Hypothalamus (tissue), 51 donors: ENCODE measurements around the gene APH1B.

Experiments
- DNase-seq, 51 donors: peaks; one replicate each; lab custom pipeline; 2025; lab: John Stamatoyannopoulos, UW

Gene APH1B

DNA sequence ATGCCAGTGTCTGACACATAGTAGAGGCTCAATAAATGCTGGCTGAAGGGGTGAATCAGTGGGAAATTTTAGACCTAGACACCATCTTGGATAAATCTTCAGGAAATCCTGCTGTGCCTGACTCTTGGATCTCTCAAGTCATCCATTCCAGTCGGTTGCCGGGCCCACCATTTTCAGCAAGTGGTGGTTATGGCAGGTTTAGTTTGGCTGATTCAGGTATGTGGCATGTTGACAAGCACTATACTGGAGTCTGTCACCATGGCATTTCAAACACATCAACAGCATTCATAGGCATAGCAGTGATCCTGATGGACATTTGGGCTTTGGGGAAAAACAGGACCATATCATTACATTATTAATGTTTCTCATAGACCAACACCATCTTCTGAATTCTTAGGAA is 25.7 kb upstream of the APH1B start:
- no peak for DNase-seq

DNA sequence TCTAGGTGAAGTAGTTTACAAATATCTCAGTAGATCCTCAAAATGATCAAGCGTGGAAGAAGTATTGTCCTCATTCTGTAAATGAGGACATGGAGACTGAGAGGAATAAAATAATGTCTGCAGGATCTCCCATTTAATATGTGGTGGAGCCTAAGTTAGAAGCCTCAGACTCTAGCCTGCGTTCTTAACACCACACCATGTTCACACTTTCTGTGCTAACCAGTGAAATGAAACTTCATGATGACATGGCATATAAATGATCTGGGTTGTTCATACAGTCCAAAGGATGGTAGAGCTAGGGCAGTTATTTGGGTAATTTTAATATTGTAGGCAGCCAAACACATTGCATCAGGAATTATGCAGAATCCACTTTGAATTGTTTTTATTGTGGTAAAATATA is 25.1 kb upstream of the APH1B start:
- DNase-seq = no peak

DNA sequence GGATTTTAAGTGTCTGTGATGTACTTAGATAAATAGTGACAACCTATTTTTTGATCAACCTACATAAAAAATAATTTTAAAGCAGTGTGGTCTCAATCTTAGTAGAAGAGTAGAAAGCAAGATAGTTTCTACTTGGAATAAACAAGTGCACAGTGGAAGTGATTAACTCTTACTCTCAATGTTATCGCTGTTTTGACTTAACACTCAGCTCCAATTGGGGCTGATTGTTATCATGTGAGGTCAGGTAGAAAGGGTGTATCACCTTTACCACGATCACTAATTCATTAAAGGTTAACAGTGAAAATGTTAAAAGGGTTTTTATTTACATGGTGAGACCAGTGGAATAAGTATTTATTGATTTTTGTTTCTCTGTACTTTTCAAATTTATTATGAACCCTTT is 22.4 kb upstream of the APH1B start:
- no peak for DNase-seq

DNA sequence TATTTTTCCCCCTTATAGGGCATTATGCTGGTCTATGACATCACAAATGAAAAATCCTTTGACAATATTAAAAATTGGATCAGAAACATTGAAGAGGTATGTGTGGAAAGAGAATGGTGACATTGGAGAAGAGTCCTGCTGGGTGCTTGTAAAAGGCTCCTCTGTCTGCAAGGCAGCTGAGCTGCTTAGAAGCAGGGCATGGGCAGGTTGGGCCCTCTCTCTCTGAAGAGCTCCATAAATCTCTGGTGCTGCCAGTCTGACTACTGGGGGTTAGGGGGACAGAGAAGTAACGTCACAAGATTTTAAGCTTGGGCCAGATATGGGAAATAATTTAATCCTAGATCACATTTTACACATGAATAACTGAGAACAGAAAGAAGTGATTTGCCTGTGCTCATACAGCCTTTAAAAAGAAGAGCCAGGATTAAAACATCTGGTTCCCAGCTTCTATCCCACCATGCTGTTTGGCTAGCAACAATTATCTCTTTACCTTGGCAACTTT is 21.9 kb upstream of the APH1B start:
- DNase-seq = no peak

DNA sequence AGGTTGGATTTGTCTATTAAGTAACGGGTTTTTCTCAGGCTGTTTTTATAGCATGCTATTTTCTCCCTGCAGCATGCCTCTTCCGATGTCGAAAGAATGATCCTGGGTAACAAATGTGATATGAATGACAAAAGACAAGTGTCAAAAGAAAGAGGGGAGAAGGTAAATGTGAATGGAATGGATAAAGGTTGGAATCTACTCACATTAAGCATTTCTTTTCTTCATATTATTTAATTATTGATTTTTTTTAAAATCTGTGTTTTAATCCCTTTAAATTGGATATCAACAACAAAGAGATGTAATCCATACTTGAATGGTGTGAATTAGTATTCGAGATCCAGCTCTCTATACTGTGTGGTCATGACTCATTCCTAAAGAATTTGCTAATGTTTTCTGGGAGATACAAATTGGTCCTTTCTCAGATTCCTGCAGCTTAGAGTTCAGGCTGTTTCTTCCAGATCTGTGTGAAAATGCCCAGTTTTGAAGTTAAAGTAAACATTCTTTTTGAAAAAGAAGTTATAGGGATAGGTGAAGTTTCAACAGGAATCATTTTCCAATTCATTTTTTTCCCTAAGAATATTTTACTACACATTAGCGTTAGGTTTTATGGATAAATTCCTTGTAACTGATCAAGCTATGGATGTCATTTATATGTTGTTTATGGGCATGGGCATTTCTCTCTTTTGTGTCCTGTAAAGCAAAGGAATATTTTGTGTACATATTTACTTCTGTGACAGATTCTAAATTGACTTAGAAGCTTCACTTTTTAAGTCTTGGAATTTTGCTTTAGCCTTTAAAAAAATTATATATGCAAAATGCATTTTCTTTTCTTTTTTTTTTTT is 20.8 kb upstream of the APH1B start:
- no peak for DNase-seq

DNA sequence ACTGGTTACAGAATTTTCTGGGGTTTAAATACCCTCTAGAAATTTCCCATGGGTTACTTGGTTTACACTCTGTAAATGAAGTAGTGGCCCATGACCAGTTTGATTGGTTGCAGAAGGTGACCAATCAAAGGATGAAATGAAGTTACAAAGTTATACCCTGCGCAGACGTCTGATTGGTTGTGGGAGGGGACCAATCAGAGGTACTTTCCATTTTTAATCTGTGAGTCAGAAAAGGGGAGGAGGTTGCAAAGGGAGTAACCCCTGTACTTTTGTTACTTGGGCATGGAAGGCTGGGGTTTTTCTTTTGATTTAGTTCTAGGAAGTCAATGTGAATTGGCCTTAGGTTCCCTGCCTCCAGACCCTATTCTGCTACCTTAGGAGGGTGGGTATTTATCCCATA is 18.7 kb upstream of the APH1B start:
- no peak for DNase-seq

DNA sequence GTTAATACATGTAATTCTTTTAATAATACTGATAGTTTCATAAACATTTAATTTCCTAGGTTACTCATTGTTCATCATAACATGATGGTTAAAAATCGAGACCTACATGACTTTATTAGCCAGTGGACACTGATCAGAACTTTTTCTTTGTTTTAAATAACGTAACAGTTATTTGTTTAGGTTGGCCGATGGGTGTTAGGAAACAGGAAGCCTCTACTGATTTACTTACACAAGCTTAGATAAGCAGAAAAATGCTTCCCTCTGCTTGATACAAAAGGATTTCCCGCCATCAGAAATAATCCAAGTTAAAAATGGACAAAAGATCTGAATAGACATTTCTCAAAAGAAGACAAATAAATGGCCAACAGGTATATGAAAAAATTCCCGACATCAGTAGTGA is 16.6 kb upstream of the APH1B start:
- DNase-seq = no peak

DNA sequence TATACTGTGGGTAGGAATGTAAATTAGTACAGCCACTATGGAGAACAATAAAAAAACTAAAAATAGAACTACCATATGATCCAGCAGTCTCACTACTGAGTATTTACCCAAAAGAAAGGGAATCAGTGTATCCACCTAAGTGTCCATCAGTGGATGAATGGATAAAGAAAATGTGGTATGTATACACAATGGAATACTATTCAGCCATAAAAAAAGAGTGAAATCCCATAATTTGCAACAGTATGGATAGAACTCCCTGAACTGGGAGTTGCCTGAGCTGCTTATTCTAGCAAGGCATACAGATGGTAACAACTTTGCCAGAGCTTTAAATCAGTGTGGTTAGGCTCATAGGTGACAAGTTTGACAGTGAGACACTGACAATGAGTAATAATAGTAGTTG is 16.1 kb upstream of the APH1B start:
- DNase-seq = no peak

DNA sequence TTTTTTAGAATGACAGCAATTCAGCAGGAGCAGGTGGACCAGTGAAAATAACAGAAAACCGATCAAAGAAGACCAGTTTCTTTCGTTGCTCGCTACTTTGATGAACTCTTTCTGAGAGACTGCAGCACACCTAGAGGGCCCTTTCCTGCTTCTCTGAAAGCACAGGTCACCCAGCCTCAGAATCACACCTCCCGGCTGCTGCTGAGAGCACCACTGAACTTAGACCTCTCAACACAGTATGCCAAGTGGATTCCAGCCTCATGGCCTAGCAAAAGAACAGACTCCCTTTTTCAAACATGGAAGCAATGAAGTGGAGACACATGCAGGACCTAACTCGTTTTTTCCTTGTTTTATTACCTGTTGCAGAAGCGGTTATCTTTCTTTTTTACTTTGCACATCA is 13.9 kb upstream of the APH1B start:
- no peak for DNase-seq

DNA sequence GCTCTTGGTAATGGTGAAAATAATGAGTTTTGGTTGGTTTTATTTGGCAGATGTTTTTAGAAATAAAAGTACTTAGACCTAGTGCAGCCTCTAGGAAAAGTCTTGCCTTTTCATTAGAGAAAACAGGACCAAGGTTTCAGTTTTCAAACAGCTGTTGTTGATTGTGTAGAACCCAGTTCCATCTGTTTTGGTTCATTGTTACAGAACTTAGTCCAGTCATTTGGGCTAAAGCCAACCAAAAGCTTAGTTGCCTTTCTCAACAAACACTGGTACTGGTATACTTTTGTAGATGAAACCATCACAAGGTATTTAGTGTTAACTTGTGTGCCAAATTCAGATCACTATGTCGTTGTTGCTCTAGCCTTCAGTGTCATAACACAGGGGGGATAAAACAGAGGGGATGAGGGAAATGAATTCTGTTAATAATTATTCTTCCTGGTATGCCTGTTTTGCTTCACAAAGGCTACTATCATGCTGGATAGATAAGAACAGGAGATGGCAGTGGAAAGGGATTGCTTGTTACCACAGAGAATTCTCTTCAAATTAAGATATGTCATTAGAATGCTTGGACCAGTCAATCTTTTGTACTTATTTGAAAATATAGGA is 12.6 kb upstream of the APH1B start:
- no peak for DNase-seq

DNA sequence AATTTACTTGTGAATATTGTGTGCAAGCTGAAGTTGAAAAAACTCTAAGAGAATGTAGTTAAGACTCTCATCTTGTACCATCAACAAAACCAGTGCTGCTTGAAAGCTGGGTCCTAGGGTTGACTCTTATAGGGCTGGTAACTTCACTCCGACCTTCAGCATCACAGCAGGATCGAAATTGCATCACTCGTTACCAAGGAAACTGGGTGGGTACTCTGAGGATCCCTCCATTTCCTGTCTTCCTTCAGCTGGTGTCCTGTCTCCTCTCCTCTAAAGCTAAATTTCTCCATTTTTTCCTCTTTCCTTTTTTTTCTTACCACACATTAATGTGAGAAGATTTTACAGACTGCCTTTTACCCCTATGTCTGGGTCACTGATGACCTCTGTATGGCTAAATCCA is 3.0 kb upstream of the APH1B start:
- no peak for DNase-seq

DNA sequence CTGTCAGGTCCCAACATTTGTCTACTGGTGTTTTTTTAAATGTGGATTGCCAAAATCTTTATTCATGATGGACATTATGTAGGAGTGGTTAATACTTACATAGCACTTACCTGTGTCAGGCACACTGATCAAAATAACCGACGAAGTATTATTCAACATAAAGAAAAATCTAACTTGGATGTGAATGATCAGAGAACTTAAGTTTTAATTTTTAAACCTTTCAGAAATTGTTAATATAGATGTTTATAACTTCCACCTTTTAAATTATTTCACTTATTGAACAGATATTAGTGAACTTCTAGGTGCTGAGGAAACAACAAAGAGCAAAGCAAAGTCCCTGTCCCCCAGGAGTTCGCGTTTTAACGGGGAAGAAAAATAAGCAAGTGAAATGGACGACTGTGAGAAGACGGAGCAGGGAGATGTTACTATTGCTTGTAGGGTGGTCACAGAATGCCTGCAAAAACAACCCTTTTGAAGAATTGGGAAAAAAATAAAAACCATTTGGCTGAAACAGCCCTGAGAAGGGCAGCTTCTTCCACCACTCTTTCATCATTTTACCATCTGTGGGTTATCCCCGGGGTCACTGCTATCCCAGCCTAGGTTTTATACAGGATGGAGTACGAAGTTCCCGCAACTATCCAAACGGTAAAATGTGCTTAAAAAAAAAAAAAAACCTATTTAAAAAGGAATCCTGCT is 915 bp upstream of the APH1B start:
- peak in 1 of 51 donors; percentile 39 for DNase-seq

DNA sequence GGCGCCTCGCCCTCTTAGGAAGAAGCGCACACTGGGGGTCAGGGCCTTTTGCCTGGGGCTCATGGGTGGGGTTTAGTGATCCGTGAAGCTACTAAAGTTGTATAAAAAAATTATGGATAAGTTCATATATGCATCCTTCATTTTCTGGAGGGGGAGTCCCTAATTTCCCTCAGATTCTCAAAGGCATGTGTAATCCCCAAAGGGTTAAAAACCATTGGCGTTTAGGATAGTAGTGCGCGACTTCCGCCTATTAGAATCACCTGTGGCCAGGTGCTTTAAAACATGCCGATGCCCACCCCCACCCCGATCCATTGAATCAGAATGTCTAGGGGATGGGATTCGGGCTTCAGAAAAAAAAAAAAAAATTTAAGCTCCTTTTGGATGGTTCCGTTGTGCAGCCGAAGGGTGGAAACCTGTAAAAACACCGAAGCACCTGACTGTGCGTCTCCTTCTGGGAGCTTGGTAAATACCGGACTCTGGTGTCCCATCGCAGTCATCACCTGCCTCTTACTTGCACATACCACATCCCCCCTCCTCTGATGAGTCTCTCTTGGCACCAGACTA is 570 bp downstream of the APH1B start:
- peak in 9 of 51 donors; percentile 11 to 66 (median 20) for DNase-seq

DNA sequence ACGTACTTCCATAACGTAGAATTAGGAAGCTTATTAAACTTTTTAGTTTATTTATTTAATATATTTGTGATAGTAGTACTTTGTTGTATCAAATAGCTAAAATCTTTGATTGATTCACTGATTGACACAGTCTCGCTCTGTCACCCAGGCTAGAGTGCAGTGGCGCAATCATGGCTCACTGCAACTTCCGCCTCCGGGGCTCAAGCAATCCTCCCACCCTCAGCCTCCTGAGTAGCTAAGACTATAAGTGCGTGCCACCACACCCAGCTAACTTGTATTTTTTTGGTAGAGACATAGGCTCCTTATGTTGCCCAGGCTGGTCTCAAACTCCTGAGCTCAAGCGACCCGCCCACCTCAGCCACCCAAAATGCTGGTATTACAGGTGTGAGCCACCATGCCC is 5.7 kb downstream of the APH1B start:
- DNase-seq = no peak

DNA sequence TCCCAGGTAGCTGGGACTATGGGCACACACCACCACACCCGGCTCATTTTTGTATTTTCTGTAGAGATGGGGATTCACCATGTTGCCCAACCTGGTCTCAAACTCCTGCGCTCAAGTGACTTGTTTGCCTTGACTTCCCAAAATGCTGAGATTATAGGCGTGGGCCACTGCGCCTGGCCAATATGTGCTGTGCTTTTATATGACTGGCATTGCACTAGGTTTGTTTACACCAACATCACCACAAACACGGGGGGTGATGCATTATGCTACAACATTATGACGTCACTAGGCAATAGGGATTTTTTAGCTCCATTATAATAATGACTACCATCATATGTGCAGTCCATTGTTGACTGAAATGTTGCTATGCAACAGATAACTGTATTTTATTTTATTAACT is 6.9 kb downstream of the APH1B start:
- no peak for DNase-seq

DNA sequence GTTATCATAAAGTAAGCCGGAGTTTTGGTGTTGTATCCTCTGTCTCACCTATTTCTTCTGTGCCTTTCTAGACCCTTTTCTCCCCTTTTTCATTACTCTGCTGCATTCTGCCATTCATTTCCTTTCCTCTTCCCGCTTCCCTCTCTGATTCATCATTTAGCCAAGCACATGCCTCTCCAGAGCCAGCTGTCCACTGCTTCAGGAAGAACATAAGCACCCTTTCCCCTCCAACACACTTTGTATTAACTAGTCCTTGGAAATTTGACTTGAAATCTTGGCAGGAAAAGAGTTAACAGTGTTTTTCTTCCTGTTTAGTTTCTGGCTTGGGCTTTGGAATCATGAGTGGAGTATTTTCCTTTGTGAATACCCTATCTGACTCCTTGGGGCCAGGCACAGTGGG is 9.7 kb downstream of the APH1B start:
- DNase-seq = no peak

DNA sequence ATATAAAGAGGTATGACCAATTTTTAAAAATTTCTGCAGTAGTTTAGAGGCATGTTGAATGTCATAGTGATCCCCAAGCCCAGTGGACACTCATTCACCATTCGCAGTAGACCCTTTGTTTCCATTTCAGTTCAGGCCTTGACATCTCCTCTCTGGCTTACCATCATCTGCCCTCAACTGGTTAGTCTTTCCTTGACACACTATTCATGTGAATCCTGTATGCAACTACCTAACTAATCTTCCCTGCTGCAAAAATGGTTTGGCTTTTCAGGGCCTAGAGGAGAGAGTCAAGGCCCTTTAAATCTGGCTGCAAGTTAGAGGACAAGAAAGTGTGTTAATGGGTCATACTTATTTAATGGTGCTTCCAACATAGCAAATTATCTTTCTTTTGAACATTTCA is 10.9 kb downstream of the APH1B start:
- DNase-seq = peak in 1 of 51 donors; percentile 18

DNA sequence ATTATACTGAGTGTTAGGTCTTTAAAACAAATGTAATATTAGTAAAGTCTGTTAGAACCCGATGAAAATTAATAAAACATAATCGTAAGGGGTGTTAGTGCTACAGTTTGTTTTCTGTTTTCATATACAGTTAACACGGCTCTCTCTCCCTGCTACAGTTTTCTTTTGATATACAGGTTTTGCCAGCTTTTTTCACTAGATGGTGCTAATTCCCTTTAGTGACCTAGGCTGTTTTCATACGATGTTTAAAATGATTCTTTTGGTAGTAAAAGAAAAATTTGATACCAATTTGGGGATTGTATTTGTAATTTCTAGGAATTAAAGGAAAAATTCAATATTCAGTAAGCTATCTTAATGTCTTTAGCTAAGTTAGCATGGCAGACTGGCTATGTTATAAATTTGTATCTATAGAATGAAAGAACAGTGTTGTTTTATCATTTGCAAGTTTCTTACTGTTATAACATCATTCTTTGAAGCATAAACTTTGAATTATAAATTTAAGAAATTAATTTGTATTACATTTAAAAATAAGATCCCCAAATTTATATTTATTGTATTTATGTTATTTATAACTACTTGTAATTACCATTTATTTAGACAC is 11.5 kb downstream of the APH1B start:
- peak in 1 of 51 donors; percentile 54 for DNase-seq

DNA sequence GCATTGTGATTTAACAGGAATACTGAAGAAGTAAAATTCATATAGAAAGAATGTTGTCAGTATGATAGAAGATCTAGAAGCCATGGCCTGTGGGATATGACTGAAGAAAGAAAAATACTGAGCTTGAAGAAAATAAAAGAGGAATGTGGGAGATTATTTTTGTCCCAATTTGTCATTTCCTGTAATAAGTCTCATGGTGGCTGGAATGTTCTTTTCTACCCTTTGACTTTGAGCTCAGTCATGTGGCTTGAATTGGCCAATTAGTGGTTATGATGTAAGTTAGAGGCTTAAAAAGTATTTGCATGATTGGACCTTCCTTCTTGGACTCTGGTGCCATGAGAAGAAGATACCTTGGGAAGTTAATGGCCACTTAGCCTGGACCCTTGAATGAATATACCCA is 14.1 kb downstream of the APH1B start:
- DNase-seq = no peak

DNA sequence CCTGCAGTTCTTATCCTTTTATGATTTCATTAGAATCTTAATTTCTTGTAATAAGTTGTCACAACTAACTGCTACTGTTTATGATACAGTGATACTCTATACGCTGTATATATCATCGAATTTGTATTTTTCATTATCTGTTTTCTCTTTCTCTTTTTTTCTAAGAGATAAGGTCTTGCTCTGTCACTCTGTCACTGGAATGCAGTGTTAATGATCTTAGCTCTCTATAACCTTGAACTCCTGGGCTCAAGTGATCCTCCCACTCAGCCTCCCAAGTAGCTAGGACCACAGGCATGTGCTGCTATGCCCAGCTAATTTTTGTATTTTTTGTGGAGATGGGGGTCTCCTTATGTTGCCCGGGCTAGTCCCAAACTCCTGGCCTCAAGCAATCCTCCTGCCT is 14.8 kb downstream of the APH1B start:
- DNase-seq = no peak

DNA sequence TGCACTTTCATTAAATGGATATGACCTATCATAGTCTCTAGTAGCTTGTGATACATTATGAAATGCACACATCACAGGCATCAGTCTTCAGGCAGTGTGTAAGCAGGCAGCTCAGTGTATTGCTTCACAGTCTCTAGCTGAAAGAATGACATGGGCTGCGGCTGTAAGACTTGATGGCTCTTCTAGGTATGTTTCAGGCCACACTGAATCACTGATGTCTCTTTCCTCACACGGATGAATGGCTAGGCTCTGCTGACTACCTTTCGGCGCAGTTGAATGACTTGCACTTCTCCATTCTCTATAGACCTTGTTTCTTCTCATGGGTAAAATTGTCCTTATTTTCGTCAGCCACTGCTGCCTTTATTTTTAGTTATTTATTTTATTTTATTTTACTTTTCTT is 15.4 kb downstream of the APH1B start:
- DNase-seq = no peak
